C4-2B (cell line): ENCODE results near the gene SYNPO2.
"Not testable (repeated sequence)": the region's sequence is repeated elsewhere in the genome, so short reads cannot be mapped to it uniquely, and the experiment has no call there.

Experiments used
- H3K27ac ChIP-seq: fragments of 450-650 bp; 2 replicates; pipeline ENCODE4 v1.5.1; 2017
- ZFX ChIP-seq: fragments of 450-650 bp; IDR thresholded peaks from 2 replicates; pipeline ENCODE4 v1.6.1; 2017
- TF ChIP-seq, protein P1 (sequence below): fragments of 450-650 bp; conservative IDR thresholded peaks from 2 replicates; pipeline ENCODE4 v1.5.1; 2017; ENCODE audit warnings: mild to moderate bottlenecking

SYNPO2 gene

DNA sequence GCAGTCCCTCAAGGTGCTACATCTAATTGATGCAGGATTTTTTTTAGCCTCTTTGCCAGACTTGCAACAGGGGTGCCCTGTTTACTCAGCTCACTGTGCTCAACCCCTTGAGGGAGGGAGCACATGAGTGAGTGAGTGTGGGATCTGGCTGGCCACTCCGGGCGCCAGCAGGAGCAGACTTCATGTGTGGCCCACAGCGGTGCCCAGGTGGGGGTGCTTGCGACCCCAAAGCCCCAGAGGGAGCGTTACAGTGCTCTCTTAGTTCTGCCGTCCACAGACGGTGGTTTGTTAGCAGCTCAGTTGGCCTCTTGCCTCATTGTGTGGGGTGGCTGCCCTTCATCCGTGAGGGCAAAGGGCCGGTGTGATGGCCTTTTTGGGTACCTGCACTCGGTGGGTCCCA is 165.3 kb downstream of the SYNPO2 start:
- H3K27ac ChIP-seq: no peak overlapping the region
- TF ChIP-seq, protein P1, sequence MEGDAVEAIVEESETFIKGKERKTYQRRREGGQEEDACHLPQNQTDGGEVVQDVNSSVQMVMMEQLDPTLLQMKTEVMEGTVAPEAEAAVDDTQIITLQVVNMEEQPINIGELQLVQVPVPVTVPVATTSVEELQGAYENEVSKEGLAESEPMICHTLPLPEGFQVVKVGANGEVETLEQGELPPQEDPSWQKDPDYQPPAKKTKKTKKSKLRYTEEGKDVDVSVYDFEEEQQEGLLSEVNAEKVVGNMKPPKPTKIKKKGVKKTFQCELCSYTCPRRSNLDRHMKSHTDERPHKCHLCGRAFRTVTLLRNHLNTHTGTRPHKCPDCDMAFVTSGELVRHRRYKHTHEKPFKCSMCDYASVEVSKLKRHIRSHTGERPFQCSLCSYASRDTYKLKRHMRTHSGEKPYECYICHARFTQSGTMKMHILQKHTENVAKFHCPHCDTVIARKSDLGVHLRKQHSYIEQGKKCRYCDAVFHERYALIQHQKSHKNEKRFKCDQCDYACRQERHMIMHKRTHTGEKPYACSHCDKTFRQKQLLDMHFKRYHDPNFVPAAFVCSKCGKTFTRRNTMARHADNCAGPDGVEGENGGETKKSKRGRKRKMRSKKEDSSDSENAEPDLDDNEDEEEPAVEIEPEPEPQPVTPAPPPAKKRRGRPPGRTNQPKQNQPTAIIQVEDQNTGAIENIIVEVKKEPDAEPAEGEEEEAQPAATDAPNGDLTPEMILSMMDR: no peak
- TF ChIP-seq ZFX: no peak

DNA sequence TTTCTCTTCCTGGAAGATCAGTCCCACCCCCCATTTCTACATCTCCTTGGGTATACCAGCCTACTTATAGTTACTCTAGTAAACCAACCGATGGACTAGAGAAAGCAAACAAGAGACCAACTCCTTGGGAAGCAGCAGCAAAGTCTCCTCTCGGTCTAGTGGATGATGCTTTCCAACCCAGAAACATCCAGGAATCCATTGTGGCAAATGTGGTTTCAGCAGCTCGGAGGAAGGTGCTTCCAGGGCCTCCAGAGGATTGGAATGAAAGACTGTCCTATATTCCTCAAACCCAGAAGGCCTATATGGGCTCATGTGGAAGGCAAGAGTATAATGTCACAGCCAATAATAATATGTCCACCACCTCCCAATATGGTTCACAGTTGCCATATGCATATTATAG is 168.8 kb downstream of the SYNPO2 start:
- no peak overlapping the region for H3K27ac ChIP-seq
- no peak for TF ChIP-seq ZFX
- TF ChIP-seq, protein P1: no peak

DNA sequence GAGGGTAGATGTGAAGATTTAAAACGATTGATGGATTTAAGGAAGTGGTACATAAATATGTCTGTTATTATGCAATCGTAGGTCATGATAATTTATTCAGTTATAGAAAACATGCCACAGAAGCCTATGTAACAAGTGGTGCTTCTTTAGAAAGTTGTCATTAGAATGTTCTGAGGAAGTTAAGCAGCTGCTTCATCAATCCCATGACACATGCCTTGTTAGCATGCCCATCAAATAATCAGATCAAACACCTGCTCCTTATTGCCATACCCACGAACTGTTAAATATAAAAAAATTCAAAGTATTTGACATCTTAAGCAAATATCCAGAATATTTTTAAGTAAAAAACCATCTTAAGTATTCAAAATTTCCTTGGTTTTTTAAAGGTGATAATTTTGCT is 170.6 kb downstream of the SYNPO2 start:
- TF ChIP-seq ZFX: no peak
- TF ChIP-seq, protein P1: no peak
- H3K27ac ChIP-seq: no peak overlapping the region

DNA sequence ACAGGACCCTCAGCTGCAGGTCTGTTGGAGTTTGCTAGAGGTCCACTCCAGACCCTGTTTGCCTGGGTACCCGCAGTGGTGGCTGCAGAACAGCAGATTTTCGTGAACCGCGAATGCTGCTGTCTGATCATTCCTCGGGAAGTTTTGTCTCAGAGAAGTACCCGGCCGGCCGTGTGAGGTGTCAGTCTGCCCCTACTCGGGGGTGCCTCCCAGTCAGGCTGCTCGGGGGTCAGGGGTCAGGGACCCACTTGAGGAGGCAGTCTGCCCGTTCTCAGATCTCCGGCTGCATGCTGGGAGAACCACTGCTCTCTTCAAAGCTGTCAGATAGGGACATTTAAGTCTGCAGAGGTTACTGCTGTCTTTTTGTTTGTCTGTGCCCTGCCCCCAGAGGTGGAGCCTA is 178.5 kb downstream of the SYNPO2 start:
- not testable (repeated sequence) for H3K27ac ChIP-seq

DNA sequence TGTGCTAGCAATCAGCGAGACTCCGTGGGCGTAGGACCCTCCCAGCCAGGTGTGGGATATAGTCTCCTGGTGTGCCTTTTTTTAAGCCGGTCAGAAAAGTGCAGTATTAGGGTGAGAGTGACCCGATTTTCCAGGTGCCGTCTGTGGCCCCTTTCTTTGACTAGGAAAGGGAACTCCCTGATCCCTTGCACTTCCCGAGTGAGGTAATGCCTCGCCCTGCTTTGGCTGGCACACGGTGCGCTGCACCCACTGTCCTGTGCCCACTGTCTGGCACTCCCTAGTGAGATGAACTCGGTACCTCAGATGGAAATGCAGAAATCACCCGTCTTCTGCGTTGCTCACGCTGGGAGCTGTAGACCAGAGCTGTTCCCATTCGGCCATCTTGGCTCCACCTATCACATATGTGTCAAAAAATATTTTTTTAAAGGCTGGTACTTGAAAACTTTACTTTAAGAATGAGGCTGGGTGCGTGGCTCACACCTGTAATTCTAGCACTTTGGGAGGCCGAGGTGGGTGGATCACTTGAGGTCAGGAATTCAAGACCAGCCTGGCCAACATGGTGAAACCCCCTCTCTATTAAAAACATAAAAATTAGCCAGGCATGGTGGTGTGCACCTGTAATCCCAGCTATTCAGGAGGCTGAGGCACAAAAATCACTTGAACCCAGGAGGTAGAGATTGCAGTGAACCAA is 179.2 kb downstream of the SYNPO2 start:
- not testable (repeated sequence) for H3K27ac ChIP-seq

DNA sequence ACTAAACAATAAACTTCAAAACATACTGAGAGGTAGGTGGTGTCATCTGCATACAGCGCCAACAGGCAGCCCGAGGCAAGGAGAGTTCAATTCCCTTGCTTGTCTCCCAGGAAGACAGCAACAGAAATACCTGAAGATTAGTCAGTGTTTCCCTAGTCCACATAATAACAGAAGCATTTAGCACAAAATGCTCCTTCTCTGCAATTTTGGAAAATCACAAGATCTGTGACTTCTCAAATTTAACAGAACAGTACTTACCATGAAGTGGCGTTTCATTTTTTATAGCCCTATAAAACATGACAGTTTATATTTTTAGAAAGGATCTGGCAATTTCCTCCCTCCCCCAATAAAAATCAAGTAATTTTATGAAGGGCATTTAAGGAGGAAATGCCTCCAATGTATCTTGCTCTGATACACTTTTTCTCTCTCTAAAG is 179.9 kb downstream of the SYNPO2 start:
- TF ChIP-seq ZFX: no peak
- TF ChIP-seq, protein P1: no peak
- no peak overlapping the region for H3K27ac ChIP-seq

DNA sequence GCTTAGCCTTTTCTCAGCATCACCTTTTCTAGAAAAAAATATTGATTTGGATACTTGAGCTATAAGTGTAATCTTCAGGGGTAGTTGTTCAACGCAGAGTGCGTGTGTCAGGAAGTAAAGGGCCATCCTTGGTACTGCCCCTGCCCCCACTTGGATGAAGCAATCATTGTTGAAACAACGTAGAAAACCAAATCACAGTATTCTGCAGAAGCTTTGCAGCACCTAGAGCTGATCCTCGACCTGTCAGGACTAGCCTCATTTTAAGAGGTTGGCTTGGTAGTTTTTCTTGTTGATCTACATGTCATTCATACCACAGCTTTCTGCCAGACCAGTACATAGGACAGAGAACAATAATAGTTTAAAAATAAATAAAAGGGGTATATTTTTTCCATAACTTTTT is 181.6 kb downstream of the SYNPO2 start:
- no peak overlapping the region for H3K27ac ChIP-seq
- TF ChIP-seq ZFX: no peak
- TF ChIP-seq, protein P1: no peak

DNA sequence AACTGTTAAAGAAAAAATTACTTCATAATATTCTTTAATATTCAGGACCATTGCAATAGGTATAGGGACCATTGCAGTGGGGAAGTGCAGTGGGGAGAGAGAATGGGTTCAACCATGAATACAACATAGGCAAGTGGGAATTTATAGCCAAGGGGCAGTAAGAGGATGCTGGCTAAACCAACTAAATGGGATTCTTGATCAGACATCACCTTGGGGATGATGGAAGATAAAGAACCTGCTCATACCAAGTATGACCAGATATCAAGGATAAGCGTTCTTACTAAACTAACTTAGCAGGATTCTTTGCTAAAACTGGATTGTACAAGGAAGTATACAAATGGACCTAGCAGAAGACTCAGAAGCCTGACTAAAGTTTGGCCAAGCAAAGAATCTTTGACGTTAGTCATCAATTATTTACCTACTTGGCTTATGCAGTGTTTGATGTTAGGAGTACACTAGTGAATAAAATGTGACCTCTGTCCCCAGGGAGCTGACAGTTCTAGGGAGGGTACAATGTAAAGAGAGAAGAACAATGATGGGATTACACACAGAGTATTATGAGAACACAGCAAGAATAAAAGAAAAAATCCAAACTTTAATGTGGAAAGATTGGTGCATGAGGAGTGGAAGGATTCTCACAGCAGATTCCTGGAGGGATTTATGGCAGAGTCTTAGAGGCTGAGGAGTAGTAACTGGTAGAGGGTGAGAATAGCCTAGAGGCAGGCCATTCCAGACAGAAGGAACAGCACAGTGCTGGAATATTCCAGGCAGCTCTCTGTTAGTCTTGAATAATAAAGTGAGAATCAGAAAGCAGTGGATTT is 192.3 kb downstream of the SYNPO2 start:
- H3K27ac ChIP-seq: no peak overlapping the region
- TF ChIP-seq, protein P1: no peak
- TF ChIP-seq ZFX: no peak
